CD4-positive, alpha-beta T cell treated with Interferon alpha-2 for 1 hour (primary cell): ENCODE results near the gene ECM1.
A peak's percentile ranks its signal among the peaks of the same experiment; 100 is the strongest.

Experiments used
- DNase-seq, 2 donors: peaks; one replicate each; pipeline ENCODE4 v3.0.0-alpha.2; 2020 to 2022

The ECM1 gene

GRCh38 chr1:150507912-150508864, at the start of gene ECM1:
ECM1 (plus strand) TSS chr1:150508109; CDS start chr1:150508210, 101 bp downstream.
- DNase-seq, result peak in 1 of 2 donors; percentile 6

DNA sequence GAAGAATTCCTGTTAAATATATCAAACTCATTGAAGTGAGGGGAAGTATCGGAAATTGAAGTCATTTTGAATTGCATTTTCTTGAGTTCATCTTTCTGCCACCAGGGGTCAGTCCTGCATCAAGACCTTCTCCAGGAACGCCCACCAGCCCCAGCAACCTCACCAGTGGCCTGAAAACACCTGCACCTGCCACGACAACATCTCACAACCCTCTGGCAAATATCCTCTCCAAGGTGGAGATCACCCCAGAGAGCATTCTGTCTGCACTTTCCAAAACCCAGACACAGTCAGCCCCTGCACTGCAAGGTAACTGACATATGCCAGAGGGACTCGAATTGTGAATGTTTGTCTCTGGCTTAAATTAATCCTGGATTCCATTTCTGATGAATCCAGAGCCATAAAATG, 43.5 kb upstream of the ECM1 start:
- peak; percentile 64 to 79 for DNase-seq

- no peak for DNase-seq
Measured at GRCh38 chr1:150466964-150467363, 40.9 kb upstream of the ECM1 start.

DNA sequence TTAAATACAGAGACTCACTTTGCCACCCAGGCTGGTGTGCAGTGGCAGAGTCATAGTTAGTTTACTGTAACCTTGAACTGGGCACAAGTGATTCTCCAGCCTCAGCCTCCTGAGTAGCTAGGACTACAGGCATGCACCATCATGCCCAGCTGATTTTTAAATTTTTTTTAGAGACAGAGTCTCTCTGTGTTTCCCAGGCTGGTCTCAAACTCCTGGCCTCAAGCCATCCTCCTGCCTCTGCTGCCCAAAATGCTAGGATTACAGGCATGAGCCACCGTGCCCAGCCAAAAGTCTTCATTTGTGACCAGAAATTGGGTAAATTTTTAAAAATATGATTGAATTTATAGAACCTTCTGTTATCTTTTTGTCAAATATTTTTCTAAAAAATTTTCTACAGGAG, 38.6 kb upstream of the ECM1 start:
- DNase-seq, result no peak

- no peak for DNase-seq
Measured at GRCh38 chr1:150472601-150473200, 35.2 kb upstream of the ECM1 start.

DNA sequence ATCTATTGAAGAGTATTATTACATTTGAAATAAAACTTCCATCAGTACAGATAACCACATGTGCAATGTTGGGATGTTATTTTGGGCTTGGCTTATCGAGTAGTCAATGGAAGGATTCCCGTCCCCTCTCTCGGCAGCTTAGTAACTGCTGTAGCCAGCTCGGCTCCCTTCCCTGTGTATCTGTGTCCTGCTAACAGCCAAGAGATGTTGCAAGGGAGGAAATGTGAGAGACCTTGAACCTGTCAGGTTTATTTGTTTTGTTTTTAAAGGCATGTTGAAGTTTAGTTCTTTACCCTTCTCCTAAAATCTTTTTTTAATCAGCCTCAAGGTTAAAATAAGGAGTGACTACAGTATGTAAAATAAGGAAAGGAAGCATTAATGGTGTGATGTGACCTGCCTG, 34.2 kb upstream of the ECM1 start:
- DNase-seq, result no peak

DNA sequence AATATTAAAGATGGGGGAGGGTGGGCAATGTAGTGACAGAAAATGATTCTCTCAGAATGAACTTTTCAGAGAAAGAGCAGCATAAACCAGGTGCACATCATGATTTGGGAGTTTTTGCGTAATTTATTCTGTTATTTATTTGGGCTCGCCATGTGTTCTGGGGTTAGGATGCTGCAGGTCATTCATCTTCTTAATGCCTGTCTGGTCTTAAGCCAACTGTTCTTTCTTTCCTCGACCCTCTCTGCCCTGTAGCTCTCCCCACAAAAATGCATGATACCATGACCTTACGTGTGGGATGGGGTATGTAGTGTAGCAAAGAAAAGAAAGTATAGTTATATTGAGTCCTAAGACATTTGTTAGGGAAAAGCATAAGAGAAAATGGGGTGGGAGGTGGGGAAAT, 33.0 kb upstream of the ECM1 start:
- no peak for DNase-seq

- no peak for DNase-seq
Measured at GRCh38 chr1:150476754-150477153, 31.2 kb upstream of the ECM1 start.

DNA sequence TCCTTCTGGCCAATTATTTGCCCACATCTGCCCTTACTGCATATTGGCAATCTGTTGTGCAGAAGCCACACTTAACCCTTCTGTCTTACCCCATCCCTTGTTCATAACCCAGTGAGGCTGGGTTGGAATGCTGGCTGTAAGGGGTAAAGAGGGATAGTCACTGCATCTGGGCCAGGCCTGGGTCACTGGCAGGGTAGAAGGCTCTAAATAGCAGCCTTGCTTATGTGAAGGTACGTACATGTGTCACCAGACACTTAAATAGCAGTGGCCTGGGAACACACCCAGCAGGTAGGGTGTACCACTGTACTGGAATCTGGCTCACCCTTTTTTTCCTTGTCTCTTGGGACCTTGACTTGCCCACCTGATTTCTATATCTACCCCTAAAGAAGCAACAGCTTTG, 30.6 kb upstream of the ECM1 start:
- DNase-seq, result no peak

GRCh38 chr1:150477733-150478132, 30.2 kb upstream of the ECM1 start:
- no peak for DNase-seq

GRCh38 chr1:150479370-150479769, 28.5 kb upstream of the ECM1 start:
- DNase-seq, result no peak

DNA sequence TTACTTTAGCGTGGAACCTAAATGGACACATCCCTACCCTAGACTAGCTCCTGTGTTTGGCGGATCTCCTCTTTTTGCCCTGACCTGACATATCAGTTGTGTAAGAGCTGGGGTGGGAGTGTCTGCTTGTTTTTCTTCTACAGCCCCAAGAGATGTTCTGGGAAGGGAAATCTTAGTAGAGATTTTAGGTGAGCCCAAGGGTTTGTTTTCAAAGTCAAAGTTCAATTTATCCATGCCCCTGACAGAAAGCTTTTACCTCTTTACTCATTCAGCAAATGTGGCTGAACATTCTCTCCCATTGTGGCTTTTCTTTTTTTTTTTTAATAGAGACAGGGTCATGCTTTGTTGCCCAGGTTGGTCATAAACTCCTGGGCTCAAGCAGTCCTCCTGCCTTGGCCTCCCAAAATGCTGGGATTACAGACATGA, 28.0 kb upstream of the ECM1 start:
- DNase-seq, result no peak

DNA sequence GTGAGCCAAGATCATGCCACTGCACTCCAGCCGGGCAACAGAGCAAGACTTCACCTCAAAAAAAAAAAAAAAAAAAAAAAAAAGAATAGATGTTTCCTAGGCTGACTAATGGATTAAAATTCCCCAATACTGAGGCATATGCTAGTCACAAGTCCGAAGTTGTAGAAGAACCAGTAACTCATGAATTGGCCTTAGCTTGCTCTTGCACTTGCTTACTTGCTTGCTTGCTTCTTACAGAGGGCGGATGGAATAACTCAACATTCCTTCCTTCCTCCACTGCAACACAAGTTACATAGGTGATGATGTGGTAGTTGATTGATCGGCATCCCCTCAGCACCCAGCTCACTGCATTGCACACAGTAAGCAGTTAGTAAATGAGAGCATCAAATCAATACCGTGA, 23.5 kb upstream of the ECM1 start:
- no peak for DNase-seq

- DNase-seq, result no peak
Measured at GRCh38 chr1:150484861-150485260, 23.0 kb upstream of the ECM1 start.

- DNase-seq, result peak; percentile 97 to 98
Measured at GRCh38 chr1:150486966-150487762, 20.7 kb upstream of the ECM1 start, which contains the start of gene TARS2. TARS2 (plus strand) TSS chr1:150487419; CDS start chr1:150487451, 32 bp downstream.

- DNase-seq, result peak in 1 of 2 donors; percentile 21
Measured at GRCh38 chr1:150487763-150488115, 20.2 kb upstream of the ECM1 start.

GRCh38 chr1:150493175-150493574, 14.7 kb upstream of the ECM1 start:
- no peak for DNase-seq

- DNase-seq, result no peak
Measured at GRCh38 chr1:150498342-150498741, 9.6 kb upstream of the ECM1 start.

DNA sequence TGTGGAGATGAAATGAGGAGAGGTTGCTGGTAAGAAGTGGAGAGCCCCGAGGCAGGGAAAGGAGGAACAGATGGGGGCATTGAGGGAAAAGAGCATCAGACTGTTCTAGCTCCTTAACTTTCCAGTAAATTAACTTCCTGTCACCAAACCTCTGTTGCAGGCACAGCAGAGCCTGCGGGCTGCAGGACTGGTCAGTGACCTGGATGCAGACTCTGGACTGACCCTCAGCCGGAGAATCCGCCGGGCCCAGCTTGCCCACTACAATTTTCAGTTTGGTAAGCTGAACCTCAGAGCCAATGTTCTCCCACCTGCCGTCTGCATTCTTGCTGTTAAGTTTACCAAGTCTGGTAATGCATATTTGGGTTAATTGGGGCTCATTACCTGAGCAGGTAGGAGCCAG, 2.5 kb upstream of the ECM1 start:
- DNase-seq, result no peak

DNA sequence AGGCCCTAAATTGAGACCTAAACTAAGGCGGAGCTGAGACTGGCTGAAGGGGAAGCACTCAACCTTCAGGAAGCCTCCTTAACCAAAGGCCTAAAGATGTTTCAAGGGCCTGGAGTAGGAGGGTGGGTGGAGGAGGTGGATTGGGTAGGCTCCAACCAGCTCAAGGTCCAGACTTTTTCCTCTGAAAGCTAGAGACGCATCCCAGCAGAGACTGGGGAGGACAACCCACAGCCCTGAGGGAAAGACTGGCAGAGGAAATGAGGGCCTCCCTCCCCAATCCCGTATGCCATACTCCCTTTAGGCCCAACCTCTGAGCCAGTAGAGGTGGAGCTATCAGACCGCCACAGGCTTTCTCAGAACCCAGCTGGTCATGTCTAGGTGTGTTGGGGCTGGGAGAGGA, 1.1 kb downstream of the ECM1 start:
- DNase-seq, result no peak

GRCh38 chr1:150511551-150511950, 3.6 kb downstream of the ECM1 start:
- no peak for DNase-seq

- no peak for DNase-seq
Measured at GRCh38 chr1:150511985-150512660, 4.2 kb downstream of the ECM1 start.

DNA sequence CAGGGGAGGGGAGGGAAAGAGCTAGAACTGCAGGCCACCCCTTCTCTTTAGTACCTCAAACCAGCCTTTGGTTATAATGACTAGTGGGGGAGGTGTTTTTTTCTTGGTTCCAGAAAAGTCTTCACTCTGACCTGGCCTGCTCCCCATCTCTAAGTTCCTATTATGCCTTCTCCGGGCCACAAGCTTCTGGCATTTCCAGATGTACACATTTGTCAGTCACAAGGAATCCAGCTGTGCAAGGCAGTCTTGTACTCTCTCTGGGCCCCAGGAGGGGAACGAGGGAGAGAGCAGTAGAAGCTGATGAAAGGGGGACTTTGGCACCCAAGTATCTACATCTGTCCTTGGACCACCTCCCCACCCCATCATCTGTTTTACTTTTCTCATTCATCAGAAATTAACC, 4.9 kb downstream of the ECM1 start:
- DNase-seq, result no peak
